ENCODE results near the gene CARS1.
A peak's percentile ranks its signal among the peaks of the same experiment; 100 is the strongest.

CARS1 gene

DNA sequence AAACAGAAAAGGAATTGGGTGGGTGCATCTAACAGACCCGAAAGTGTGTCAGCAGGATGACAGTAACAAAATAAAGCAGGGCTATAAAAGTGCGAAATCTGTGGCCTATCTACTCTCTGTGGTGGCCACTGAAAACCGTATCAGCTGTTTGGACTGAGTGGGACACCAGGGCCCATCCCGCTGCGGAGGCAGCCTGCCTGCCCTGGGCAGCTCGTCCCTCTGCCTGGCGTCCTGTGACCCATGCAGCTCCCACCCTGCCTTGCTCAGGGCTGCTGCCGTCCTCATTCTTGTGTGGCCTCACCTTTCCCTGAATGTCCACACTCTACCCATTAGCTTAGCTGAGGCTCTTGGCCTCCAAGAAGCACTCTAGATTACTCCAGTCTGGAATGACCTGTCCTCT, 30.4 kb downstream of the CARS1 start:
- DNase-seq (ENCODE audit: low read depth, low spot score) = no peak
- H3K4me3 ChIP-seq (ENCODE audit: low read depth, low read length) = no peak overlapping the region
- in situ Hi-C loops (cut with HindIII; ENCODE audit: low sequenced_read_pairs) = no loop called here
- TF ChIP-seq, protein P1, sequence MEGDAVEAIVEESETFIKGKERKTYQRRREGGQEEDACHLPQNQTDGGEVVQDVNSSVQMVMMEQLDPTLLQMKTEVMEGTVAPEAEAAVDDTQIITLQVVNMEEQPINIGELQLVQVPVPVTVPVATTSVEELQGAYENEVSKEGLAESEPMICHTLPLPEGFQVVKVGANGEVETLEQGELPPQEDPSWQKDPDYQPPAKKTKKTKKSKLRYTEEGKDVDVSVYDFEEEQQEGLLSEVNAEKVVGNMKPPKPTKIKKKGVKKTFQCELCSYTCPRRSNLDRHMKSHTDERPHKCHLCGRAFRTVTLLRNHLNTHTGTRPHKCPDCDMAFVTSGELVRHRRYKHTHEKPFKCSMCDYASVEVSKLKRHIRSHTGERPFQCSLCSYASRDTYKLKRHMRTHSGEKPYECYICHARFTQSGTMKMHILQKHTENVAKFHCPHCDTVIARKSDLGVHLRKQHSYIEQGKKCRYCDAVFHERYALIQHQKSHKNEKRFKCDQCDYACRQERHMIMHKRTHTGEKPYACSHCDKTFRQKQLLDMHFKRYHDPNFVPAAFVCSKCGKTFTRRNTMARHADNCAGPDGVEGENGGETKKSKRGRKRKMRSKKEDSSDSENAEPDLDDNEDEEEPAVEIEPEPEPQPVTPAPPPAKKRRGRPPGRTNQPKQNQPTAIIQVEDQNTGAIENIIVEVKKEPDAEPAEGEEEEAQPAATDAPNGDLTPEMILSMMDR (IDR thresholded peaks at IDR 0.05; ENCODE audit: low read depth, low read length) = no peak

DNA sequence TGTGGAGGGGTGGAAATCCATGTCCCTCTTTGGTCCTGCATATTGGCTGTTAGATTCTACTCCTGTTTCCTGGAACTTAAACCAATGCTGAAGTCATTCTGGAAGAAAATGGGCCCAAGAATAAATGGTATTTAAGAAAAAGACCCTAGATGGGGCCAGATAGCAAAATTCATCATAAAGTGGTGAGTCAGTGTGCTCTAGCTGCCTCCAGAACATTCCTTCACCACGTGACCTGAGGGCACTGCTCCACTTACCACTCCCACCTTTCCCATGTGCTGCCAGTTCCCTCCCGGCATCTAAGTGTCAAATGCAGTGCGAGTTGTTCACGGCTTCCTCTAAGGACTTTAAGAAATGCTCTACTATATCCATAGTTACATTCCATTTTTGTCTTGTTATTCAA, 34.2 kb downstream of the CARS1 start:
- TF ChIP-seq, protein P1 (IDR thresholded peaks at IDR 0.05; ENCODE audit: low read depth, low read length) = no peak
- in situ Hi-C loops (cut with HindIII; ENCODE audit: low sequenced_read_pairs) = no loop called here
- peak; percentile 83 for DNase-seq (ENCODE audit: low read depth, low spot score)
- H3K4me3 ChIP-seq (ENCODE audit: low read depth, low read length) = no peak overlapping the region

DNA sequence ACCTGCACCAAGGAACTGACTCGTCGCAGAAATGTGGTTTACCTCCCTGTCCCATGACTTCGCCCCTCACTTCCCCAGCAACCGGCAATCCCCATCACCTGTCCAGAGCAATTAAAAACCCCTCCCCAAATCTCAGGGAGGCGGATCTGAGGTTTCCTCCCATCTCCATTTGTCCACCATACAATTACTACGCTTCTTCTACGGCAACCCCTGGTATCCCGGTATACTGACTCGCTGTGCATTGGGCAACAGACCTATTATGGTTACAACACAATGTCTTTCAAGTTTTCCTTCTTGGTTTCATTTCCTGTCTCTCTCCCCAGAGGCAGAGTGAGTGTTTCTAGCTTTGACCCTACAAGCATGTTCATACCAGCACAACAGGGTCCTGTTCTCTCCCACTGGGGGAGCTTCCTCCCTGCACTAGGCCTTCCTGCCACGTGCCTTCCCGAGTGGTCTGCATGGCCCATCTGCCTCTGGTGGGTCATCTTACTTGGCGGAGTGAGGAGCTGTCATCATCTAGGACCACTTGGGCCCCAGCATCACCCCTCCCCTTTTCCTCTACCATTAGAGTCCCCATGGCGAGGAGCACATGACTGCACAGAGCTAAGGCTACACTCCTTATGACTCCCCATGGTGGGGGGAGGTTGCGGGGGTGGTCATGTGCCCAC, 34.8 kb downstream of the CARS1 start:
- TF ChIP-seq, protein P1 (IDR thresholded peaks at IDR 0.05; ENCODE audit: low read depth, low read length) = no peak
- in situ Hi-C loops (cut with HindIII; ENCODE audit: low sequenced_read_pairs) = no loop called here
- H3K4me3 ChIP-seq (ENCODE audit: low read depth, low read length) = no peak overlapping the region
- peak; percentile 91 for DNase-seq (ENCODE audit: low read depth, low spot score)

DNA sequence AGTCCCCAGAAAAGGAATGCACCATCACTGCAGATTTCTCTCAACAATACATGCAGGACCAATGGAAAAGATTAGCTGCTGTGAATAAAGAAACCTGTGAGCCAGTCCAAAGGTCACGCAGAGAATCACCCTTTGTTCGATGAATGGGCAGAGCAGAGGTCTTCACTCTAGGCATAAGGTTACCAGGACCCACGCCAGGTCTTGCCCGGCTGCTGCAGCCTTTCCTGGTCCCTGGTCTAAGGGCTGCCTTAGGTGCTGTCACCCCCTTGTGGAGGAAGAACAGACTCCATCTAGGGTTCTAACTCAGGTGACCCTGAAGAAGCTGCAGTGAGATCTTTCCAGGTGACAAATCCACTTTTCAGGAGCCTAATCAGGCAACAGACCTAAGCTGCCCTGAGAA, 36.1 kb downstream of the CARS1 start:
- no peak overlapping the region for H3K4me3 ChIP-seq (ENCODE audit: low read depth, low read length)
- DNase-seq (ENCODE audit: low read depth, low spot score) = no peak
- TF ChIP-seq, protein P1 (IDR thresholded peaks at IDR 0.05; ENCODE audit: low read depth, low read length) = peak; percentile 56
- in situ Hi-C loops (cut with HindIII; ENCODE audit: low sequenced_read_pairs) = no loop called here

DNA sequence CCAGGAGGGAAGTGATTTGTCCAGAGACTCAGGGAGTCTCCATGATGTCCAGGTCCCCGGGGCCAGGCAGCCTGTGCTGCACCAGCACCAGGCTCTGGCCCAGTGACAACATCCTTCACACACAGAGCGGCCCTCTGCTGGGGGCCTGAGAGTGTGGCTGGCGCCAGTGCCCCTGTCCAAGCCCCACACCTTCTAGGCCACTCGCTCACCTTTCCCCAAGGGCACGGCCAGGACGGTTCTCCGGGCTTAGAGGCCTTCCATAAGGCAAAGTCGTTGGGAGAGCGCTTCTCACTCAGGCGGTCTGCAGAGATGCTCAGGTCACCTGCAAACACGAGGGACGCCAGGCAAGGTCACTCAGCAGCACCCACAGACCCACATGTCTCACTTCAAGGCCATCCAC, 37.2 kb downstream of the CARS1 start:
- TF ChIP-seq, protein P1 (IDR thresholded peaks at IDR 0.05; ENCODE audit: low read depth, low read length) = no peak
- no peak for DNase-seq (ENCODE audit: low read depth, low spot score)
- no peak overlapping the region for H3K4me3 ChIP-seq (ENCODE audit: low read depth, low read length)
- in situ Hi-C loops (cut with HindIII; ENCODE audit: low sequenced_read_pairs) = no loop called here

DNA sequence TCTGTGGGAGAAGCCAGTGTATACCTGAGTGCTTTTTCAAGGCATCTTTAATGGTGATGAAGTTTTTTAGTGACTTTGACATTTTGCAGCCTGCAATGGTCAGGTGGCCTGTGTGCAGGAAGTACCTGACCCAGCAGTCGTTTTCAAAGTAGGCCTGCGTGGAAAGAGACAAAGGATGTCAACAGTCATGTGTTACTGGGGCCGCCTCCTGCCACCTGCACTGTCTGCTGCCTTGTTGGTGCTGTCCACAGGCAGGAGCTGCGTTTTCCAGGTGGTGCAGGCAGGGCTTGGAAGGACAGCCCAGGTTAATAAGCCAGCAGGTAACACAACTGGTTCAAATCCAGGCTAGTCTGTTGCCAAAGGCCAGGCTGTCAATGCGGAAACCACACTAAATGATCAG, 38.6 kb downstream of the CARS1 start:
- DNase-seq (ENCODE audit: low read depth, low spot score) = no peak
- TF ChIP-seq, protein P1 (IDR thresholded peaks at IDR 0.05; ENCODE audit: low read depth, low read length) = no peak
- no peak overlapping the region for H3K4me3 ChIP-seq (ENCODE audit: low read depth, low read length)
- in situ Hi-C loops (cut with HindIII; ENCODE audit: low sequenced_read_pairs) = no loop called here
